NCI-H1436 (cell line): ENCODE data around the gene OR10H2.
"Not testable (repeated sequence)": the region's sequence is repeated elsewhere in the genome, so short reads cannot be mapped to it uniquely, and the experiment has no call there.

ENCODE experiments used
- DNase-seq: peaks from one replicate; lab custom pipeline; 2025; lab: John Stamatoyannopoulos, UW

The OR10H2 gene

GRCh38 chr19:15769586-15769985, 41.8 kb downstream of the OR10H2 start:
- no peak for DNase-seq

GRCh38 chr19:15774159-15774558, 46.3 kb downstream of the OR10H2 start:
- DNase-seq = not testable (repeated sequence)

GRCh38 chr19:15775249-15775648, 47.4 kb downstream of the OR10H2 start:
- no peak for DNase-seq

- no peak for DNase-seq
These were observed 48.4 kb downstream of the OR10H2 start for GRCh38 chr19:15776264-15776663.

- no peak for DNase-seq
These were observed 49.5 kb downstream of the OR10H2 start for GRCh38 chr19:15776991-15777970.
